DMS153 treated with DMSO at 0.1 percent for 48 hours (cell line): ENCODE measurements around the gene EPS8.

Experiments used
- DNase-seq: peaks from one replicate; lab custom pipeline; 2025; ENCODE audit not compliant: unreplicated experiment; lab: John Stamatoyannopoulos, UW

Gene EPS8

GRCh38 chr12:15800278-15800677 lies 11.1 kb upstream of the EPS8 start:
- DNase-seq, result no peak

- no peak for DNase-seq
Observed at GRCh38 chr12:15797818-15798217, 8.6 kb upstream of the EPS8 start.

- DNase-seq, result no peak
Observed at GRCh38 chr12:15796493-15797141, 7.4 kb upstream of the EPS8 start.

- DNase-seq, result no peak
Observed at GRCh38 chr12:15794836-15795235, 5.6 kb upstream of the EPS8 start.

- no peak for DNase-seq
Observed at GRCh38 chr12:15794196-15794595, 5.0 kb upstream of the EPS8 start.

- no peak for DNase-seq
Observed at GRCh38 chr12:15788233-15789219, 662 bp downstream of the EPS8 start.

GRCh38 chr12:15787778-15788177 lies 1.4 kb downstream of the EPS8 start:
- DNase-seq, result no peak

- no peak for DNase-seq
Observed at GRCh38 chr12:15786772-15787171, 2.4 kb downstream of the EPS8 start.

- no peak for DNase-seq
Observed at GRCh38 chr12:15783288-15783687, 5.9 kb downstream of the EPS8 start.

- DNase-seq, result no peak
Observed at GRCh38 chr12:15782667-15783066, 6.5 kb downstream of the EPS8 start.

- DNase-seq, result no peak
Observed at GRCh38 chr12:15779925-15780324, 9.3 kb downstream of the EPS8 start.

- no peak for DNase-seq
Observed at GRCh38 chr12:15778126-15778525, 11.1 kb downstream of the EPS8 start.

- no peak for DNase-seq
Observed at GRCh38 chr12:15777355-15778012, 11.7 kb downstream of the EPS8 start.

GRCh38 chr12:15776532-15776931 lies 12.7 kb downstream of the EPS8 start:
- no peak for DNase-seq

GRCh38 chr12:15774819-15775218 lies 14.4 kb downstream of the EPS8 start:
- DNase-seq, result no peak

- peak; percentile 21 for DNase-seq
Observed at GRCh38 chr12:15772405-15773018, 16.7 kb downstream of the EPS8 start.

GRCh38 chr12:15770581-15770980 lies 18.6 kb downstream of the EPS8 start:
- DNase-seq, result no peak

- no peak for DNase-seq
Observed at GRCh38 chr12:15770021-15770420, 19.2 kb downstream of the EPS8 start.

GRCh38 chr12:15769586-15769985 lies 19.6 kb downstream of the EPS8 start:
- DNase-seq, result no peak

GRCh38 chr12:15767301-15767700 lies 21.9 kb downstream of the EPS8 start:
- DNase-seq, result no peak

- no peak for DNase-seq
Observed at GRCh38 chr12:15763328-15763727, 25.9 kb downstream of the EPS8 start.
